Thyroid gland (tissue), 4 donors: ENCODE results near the gene MDM2. TPM values are rescaled to one million over a fixed set of nuclear protein-coding genes. Genes with fewer than 3 reads are reported as not detected.

Experiments used
- DNase-seq, 2 donors: peaks; one replicate each; pipeline ENCODE4 v3.0.0-alpha.2; 2019
- H3K27ac ChIP-seq, 3 donors: fragments of 200-600 bp; sonication (generic); 1 replicate in 2 of 3; 2 replicates in 1 of 3; pipeline ENCODE4 v1.5.1; 2016 to 2019; ENCODE audit warnings: mild to moderate bottlenecking in 1 of 3, moderate library complexity in 1 of 3
- H3K27me3 ChIP-seq: fragments of 200-600 bp; sonication (generic); one replicate; pipeline ENCODE4 v1.5.1; 2019
- H3K36me3 ChIP-seq, 2 donors: fragments of 200-600 bp; sonication (generic); one replicate each; pipeline ENCODE4 v1.5.1; 2016 to 2019
- H3K4me1 ChIP-seq, 2 donors: fragments of 200-600 bp; sonication (generic); one replicate each; pipeline ENCODE4 v1.5.1; 2017 to 2019
- H3K4me3 ChIP-seq, 3 donors: fragments of 200-600 bp; sonication (generic); replicated peaks in 1 of 3; 1 replicate in 2 of 3; 2 replicates in 1 of 3; pipeline ENCODE4 v1.5.1; 2016; ENCODE audit warnings: mild to moderate bottlenecking in 1 of 3
- H3K9me3 ChIP-seq: fragments of 200-600 bp; sonication (generic); one replicate; pipeline ENCODE4 v1.5.1; 2017
- POLR2A ChIP-seq, 2 donors: fragments of 450-650 bp; IDR thresholded peaks; one replicate each; pipeline ENCODE4 v1.6.1; 2017; ENCODE audit warnings: antibody characterized with exemption in 2 of 2, mild to moderate bottlenecking in 2 of 2, moderate library complexity in 1 of 2
- WGBS, 2 donors: methylation state at CpG; one replicate each; pipeline ENCODE4 v1.1.5; 2017; 5-methylcytosine and 5-hydroxymethylcytosine counted together
- intact Hi-C: fragments of 100-400 bp; cut with DNase I; formaldehyde crosslinking; loops from one replicate; pipeline ENCODE4 v1.15.1; 2023
- total RNA-seq, 4 donors: library from RNA; depleted of rRNA; stranded (reverse); fragments of >200 nt; gene quantifications; one replicate each; pipeline ENCODE4 v1.2.3, GENCODE V29; 2016
- TF ChIP-seq, protein P1 (sequence below), 6 experiments: fragments of 200-600 bp in 3 of 6; fragments of 450-650 bp in 3 of 6; sonication (generic) in 3 of 6; IDR thresholded peaks; one replicate each; pipeline ENCODE4 v1.5.1; 2016 to 2019; ENCODE audit warnings: antibody characterized with exemption in 6 of 6, mild to moderate bottlenecking in 2 of 6, inconsistent platforms in 1 of 6, moderate library complexity in 1 of 6

MDM2 gene
- total RNA-seq, 4 donors from 2014 or later, result 56.7 to 124 (median 91.6) TPM

DNA sequence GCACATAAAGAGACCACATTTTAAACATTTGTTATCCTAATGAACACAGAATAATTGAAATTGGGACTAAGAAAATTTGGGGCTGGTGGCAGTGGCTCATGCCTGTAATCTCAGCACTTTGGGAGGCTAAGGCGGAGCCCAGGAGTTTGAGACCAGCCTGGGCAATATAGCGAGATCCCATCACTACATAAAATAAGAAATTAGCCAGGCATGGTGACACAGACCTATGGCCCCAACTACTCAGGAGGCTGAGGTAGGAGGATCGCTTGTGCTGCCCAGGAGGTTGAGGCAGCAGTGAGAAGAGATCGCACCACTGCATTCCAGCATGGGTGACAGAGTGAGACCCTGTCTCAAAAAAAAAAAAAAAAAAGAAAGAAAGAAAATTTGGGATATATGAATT lies 65.3 kb downstream of the MDM2 start:
- intact Hi-C loops, result no loop called here
- Histone ChIP-seq H3K27me3 (no peaks in the 10 kb centered on the region), H3K4me3 (no peak overlapping the region), H3K9me3 (no peaks in the 10 kb centered on the region), H3K27ac (no peak overlapping the region), H3K4me1 (no peaks in the 10 kb centered on the region), H3K36me3 (no peaks in the 10 kb centered on the region)
- TF ChIP-seq, protein P1, sequence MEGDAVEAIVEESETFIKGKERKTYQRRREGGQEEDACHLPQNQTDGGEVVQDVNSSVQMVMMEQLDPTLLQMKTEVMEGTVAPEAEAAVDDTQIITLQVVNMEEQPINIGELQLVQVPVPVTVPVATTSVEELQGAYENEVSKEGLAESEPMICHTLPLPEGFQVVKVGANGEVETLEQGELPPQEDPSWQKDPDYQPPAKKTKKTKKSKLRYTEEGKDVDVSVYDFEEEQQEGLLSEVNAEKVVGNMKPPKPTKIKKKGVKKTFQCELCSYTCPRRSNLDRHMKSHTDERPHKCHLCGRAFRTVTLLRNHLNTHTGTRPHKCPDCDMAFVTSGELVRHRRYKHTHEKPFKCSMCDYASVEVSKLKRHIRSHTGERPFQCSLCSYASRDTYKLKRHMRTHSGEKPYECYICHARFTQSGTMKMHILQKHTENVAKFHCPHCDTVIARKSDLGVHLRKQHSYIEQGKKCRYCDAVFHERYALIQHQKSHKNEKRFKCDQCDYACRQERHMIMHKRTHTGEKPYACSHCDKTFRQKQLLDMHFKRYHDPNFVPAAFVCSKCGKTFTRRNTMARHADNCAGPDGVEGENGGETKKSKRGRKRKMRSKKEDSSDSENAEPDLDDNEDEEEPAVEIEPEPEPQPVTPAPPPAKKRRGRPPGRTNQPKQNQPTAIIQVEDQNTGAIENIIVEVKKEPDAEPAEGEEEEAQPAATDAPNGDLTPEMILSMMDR (IDR thresholded peaks at IDR 0.05), result no peak
- no peak for TF ChIP-seq POLR2A (IDR thresholded peaks at IDR 0.05)
- WGBS, 2 donors, result 96 to 98% methylated on average over 4 of the region's 4 CpGs
- no peak for DNase-seq

DNA sequence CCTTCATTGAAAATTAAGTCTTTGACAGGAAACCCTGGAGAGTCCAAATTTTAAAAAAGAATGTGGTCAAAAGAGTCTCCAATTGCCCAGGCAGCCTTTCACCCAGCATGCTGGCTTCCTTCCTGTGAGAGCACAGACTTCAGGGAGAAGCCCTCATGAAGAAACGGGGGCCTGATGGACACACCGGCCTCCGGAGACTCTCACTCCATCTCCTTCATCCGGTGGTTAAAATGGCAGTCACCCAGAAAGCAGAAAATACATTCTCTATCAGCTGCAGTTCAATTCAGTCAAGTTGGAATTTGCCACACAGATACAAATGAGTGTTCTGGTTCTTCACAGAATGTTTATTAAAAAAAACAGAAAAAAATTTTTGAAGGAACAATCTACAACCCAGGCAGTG lies 68.5 kb downstream of the MDM2 start:
- no peak for TF ChIP-seq POLR2A (IDR thresholded peaks at IDR 0.05)
- TF ChIP-seq, protein P1 (IDR thresholded peaks at IDR 0.05), result no peak
- WGBS, 2 donors, result 34 to 38% methylated on average over 4 of the region's 4 CpGs
- H3K27ac ChIP-seq, result no peak overlapping the region

DNA sequence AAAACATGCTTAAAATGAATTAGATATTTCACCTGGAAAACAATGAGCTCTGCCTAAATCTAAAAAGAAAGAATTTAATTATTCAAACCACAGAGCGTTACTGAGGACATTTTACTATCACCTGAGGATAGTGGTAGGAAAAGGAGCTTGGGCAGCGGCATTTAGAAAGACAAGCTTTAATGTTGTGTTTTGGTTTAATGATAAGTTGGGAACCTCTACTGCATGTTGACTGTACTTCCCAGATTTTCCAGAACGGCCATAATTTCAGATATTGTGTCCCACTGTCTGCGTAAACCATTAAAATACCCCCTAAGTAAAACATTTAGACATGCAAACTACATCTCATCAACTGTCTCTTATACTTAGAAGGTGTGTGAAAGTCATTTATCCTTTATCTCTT lies 69.6 kb downstream of the MDM2 start:
- whole genome bisulfite sequencing, 2 donors, result 90 to 95% methylated on average over 4 of the region's 4 CpGs
- Histone ChIP-seq H3K36me3 (no peaks in the 10 kb centered on the region), H3K4me3 (no peak overlapping the region), H3K4me1 (peaks cover 0 to 8% of the 10 kb centered on the region in 2 donors), H3K27ac (no peak overlapping the region), H3K27me3 (no peaks in the 10 kb centered on the region), H3K9me3 (no peaks in the 10 kb centered on the region)
- no peak for DNase-seq
- intact Hi-C loops, result no loop called here
- TF ChIP-seq, protein P1 (IDR thresholded peaks at IDR 0.05), result no peak
- no peak for TF ChIP-seq POLR2A (IDR thresholded peaks at IDR 0.05)

More for the DNA sequence above, 68.5 kb downstream of the MDM2 start:
- DNase-seq, result no peak
- no peak overlapping the region for H3K4me3 ChIP-seq
- H3K4me1 ChIP-seq, result peaks cover 0 to 8% of the 10 kb centered on the region in 2 donors
- H3K27me3 ChIP-seq, result no peaks in the 10 kb centered on the region
- no peaks in the 10 kb centered on the region for H3K9me3 ChIP-seq
- intact Hi-C loops, result no loop called here
- H3K36me3 ChIP-seq, result no peaks in the 10 kb centered on the region

DNA sequence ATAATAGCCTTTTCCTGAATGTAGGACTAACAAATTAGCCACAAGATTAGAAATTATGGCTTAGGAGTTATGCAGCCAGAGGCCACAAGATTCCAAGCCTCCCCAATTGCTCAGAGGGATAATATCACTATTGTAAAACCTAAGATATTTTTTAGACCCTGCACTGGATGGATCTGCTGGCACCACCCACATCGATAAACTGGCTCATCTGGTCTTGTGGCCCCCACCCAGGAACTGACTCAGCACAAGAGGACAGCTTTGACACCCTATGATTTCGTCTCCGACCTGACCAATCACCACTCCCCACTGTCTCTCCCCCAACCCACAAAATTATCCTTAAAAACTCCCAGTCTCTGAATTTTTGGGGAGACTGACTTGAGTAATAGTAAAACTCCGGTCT lies 70.3 kb downstream of the MDM2 start:
- Histone ChIP-seq H3K4me1 (peaks cover 0 to 8% of the 10 kb centered on the region in 2 donors), H3K27ac (no peak overlapping the region), H3K27me3 (no peaks in the 10 kb centered on the region), H3K36me3 (no peaks in the 10 kb centered on the region), H3K4me3 (no peak overlapping the region), H3K9me3 (no peaks in the 10 kb centered on the region)
- TF ChIP-seq, protein P1 (IDR thresholded peaks at IDR 0.05), result no peak
- TF ChIP-seq POLR2A (IDR thresholded peaks at IDR 0.05), result no peak
- WGBS, 2 donors, result 94 to 95% methylated on average over 4 of the region's 4 CpGs
- intact Hi-C loops, result no loop called here
- no peak for DNase-seq

DNA sequence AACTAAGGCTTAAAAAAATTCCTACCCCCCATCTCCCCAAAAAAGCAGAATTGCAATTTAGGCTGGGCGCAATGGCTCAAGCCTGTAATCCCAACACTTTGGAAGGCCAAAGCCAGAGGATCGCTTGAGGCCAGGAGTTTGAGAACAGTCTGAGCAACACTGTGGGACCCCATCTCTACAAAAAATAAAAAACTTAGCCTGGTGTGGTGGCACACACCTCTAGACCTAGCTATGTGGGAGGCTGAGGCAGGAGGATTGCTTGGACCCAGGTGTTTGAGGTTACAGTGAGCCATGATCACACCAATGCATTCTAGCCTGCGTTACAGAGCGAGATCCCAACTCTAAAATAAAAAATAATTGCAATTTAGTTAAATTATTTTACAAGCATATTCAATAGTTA lies 70.9 kb downstream of the MDM2 start:
- Histone ChIP-seq H3K27me3 (no peaks in the 10 kb centered on the region), H3K27ac (no peak overlapping the region), H3K4me1 (peaks cover 0 to 8% of the 10 kb centered on the region in 2 donors), H3K36me3 (no peaks in the 10 kb centered on the region), H3K4me3 (no peak overlapping the region), H3K9me3 (no peaks in the 10 kb centered on the region)
- 100% methylated on average over 4 of the region's 4 CpGs for WGBS, 2 donors
- TF ChIP-seq POLR2A (IDR thresholded peaks at IDR 0.05), result no peak
- TF ChIP-seq, protein P1 (IDR thresholded peaks at IDR 0.05), result no peak
- DNase-seq, result no peak
- intact Hi-C loops, result no loop called here
